SK-N-SH treated with all-trans-retinoic acid at 6 μM for 48 hours (cell line): Measurements from ENCODE around the gene FRMD4A.

Experiments used
- ATAC-seq: fragments of 200-7000 bp; cut with Tn5 transposase; 3 replicates; pipeline ENCODE4 v1.9.1; 2020; ENCODE audit warnings: mild to moderate bottlenecking, moderate library complexity
- ARNTL ChIP-seq: fragments of 450-650 bp; formaldehyde crosslinking; IDR thresholded peaks from 2 replicates; pipeline ENCODE4 v1.5.0; 2020; ENCODE audit warnings: low read depth, mild to moderate bottlenecking, moderate library complexity, borderline replicate concordance
- BACH2 ChIP-seq: fragments of 250-450 bp; sonication (Bioruptor Pico); IDR thresholded peaks from 2 replicates; pipeline ENCODE4 v1.9.0; 2021; ENCODE audit warnings: mild to moderate bottlenecking, borderline replicate concordance
- CREB5 ChIP-seq: fragments of 250-450 bp; sonication (Bioruptor Pico); IDR thresholded peaks from 2 replicates; pipeline ENCODE4 v1.5.1; 2020; ENCODE audit warnings: low read depth, mild to moderate bottlenecking, moderate library complexity
- CSDC2 ChIP-seq: fragments of 250-450 bp; sonication (Bioruptor Pico); IDR thresholded peaks from 2 replicates; pipeline ENCODE4 v1.5.0; 2020; ENCODE audit warnings: mild to moderate bottlenecking, moderate library complexity
- CSRNP3 ChIP-seq: fragments of 250-450 bp; sonication (Bioruptor Pico); IDR thresholded peaks from 2 replicates; pipeline ENCODE4 v1.5.1; 2021; ENCODE audit warnings: mild to moderate bottlenecking, moderate library complexity
- ESRRG ChIP-seq: fragments of 250-450 bp; sonication (Bioruptor Pico); IDR thresholded peaks from 2 replicates; pipeline ENCODE4 v1.6.1; 2021; ENCODE audit warnings: mild to moderate bottlenecking
- GLIS3 ChIP-seq: fragments of 250-450 bp; sonication (Bioruptor Pico); IDR thresholded peaks from 2 replicates; pipeline ENCODE4 v1.5.0; 2020; ENCODE audit warnings: mild to moderate bottlenecking, moderate library complexity
- OSR1 ChIP-seq: fragments of 250-450 bp; sonication (Bioruptor Pico); IDR thresholded peaks from 2 replicates; pipeline ENCODE4 v1.8.0; 2022; ENCODE audit warnings: moderate library complexity, mild to moderate bottlenecking, inconsistent platforms
- PPARA ChIP-seq: fragments of 250-450 bp; sonication (Bioruptor Pico); IDR thresholded peaks from 2 replicates; pipeline ENCODE4 v1.5.0; 2020; ENCODE audit warnings: mild to moderate bottlenecking, borderline replicate concordance
- RARB ChIP-seq: fragments of 250-450 bp; sonication (Bioruptor Pico); IDR thresholded peaks from 2 replicates; pipeline ENCODE4 v1.8.0; 2021; ENCODE audit warnings: mild to moderate bottlenecking, moderate library complexity
- SNAI2 ChIP-seq: fragments of 250-450 bp; sonication (Bioruptor Pico); IDR thresholded peaks from 2 replicates; pipeline ENCODE4 v1.5.0; 2020; ENCODE audit warnings: mild to moderate bottlenecking, moderate library complexity
- TCF4 ChIP-seq: fragments of 250-450 bp; sonication (Bioruptor Pico); IDR thresholded peaks from 2 replicates; pipeline ENCODE4 v1.8.0; 2021; ENCODE audit warnings: mild to moderate bottlenecking, moderate library complexity, borderline replicate concordance
- TOX ChIP-seq: fragments of 250-450 bp; sonication (Bioruptor Pico); IDR thresholded peaks from 2 replicates; pipeline ENCODE4 v1.8.0; 2021; ENCODE audit warnings: mild to moderate bottlenecking, moderate library complexity, borderline replicate concordance
- ZC3H10 ChIP-seq: fragments of 250-450 bp; sonication (Bioruptor Pico); IDR thresholded peaks from 2 replicates; pipeline ENCODE4 v1.5.1; 2021; ENCODE audit warnings: mild to moderate bottlenecking, moderate library complexity
- ZFP3 ChIP-seq: fragments of 250-450 bp; sonication (Bioruptor Pico); IDR thresholded peaks from 2 replicates; pipeline ENCODE4 v1.5.0; 2020; ENCODE audit warnings: mild to moderate bottlenecking, moderate library complexity
- ZFP30 ChIP-seq: fragments of 450-650 bp; formaldehyde crosslinking; IDR thresholded peaks from 2 replicates; pipeline ENCODE4 v1.5.0; 2022; ENCODE audit warnings: mild to moderate bottlenecking, moderate library complexity
- ZNF565 ChIP-seq: fragments of 450-650 bp; formaldehyde crosslinking; conservative IDR thresholded peaks from 2 replicates; pipeline ENCODE4 v1.5.0; 2020; ENCODE audit warnings: low read depth, mild to moderate bottlenecking, moderate library complexity
- ZNF70 ChIP-seq: fragments of 450-650 bp; formaldehyde crosslinking; IDR thresholded peaks from 2 replicates; pipeline ENCODE4 v1.5.0; 2020; ENCODE audit warnings: mild to moderate bottlenecking, moderate library complexity
- TF ChIP-seq, protein P1 (sequence below): fragments of 250-450 bp; sonication (Bioruptor Pico); IDR thresholded peaks from 2 replicates; pipeline ENCODE4 v1.8.0; 2021; ENCODE audit warnings: low read depth, mild to moderate bottlenecking, moderate library complexity, borderline replicate concordance
- TF ChIP-seq, protein P2 (sequence below): fragments of 250-450 bp; sonication (Bioruptor Pico); IDR thresholded peaks from 2 replicates; pipeline ENCODE4 v1.8.0; 2020; ENCODE audit warnings: mild to moderate bottlenecking, moderate library complexity, borderline replicate concordance
- TF ChIP-seq, protein P3 (sequence below): fragments of 250-450 bp; sonication (Bioruptor Pico); IDR thresholded peaks from 2 replicates; pipeline ENCODE4 v1.5.0; 2020; ENCODE audit warnings: mild to moderate bottlenecking, moderate library complexity

FRMD4A gene

DNA sequence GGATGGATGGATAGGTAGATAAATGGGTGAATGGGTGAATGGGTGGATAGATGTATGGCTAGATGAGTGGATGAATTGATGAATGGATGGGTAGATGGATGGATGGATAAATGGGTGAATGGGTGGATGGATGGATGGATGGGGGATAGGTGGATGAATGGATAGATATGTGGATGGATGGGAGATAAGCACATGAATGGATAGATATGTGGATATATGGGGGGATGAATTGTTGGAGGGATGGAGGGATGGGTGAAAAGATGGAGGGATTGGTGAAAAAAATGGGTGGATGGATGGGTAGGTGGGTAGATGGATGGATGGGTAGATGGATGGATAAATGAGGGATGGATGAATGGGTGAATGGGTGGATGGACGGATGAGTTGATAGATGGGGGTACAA, 196.4 kb downstream of the FRMD4A start:
- ATAC-seq: no peak
- TF ChIP-seq TOX (CRISPR knock-in tag) (no peak), ESRRG (CRISPR knock-in tag) (no peak), CSDC2 (CRISPR knock-in tag) (no peak), RARB (CRISPR knock-in tag) (no peak), ZNF70 (CRISPR knock-in tag) (no peak)
- TF ChIP-seq, protein P1, sequence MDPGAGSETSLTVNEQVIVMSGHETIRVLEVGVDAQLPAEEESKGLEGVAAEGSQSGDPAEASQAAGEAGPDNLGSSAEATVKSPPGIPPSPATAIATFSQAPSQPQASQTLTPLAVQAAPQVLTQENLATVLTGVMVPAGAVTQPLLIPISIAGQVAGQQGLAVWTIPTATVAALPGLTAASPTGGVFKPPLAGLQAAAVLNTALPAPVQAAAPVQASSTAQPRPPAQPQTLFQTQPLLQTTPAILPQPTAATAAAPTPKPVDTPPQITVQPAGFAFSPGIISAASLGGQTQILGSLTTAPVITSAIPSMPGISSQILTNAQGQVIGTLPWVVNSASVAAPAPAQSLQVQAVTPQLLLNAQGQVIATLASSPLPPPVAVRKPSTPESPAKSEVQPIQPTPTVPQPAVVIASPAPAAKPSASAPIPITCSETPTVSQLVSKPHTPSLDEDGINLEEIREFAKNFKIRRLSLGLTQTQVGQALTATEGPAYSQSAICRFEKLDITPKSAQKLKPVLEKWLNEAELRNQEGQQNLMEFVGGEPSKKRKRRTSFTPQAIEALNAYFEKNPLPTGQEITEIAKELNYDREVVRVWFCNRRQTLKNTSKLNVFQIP (CRISPR knock-in tag): no peak
- TF ChIP-seq, all 23 proteins: peak for 0

DNA sequence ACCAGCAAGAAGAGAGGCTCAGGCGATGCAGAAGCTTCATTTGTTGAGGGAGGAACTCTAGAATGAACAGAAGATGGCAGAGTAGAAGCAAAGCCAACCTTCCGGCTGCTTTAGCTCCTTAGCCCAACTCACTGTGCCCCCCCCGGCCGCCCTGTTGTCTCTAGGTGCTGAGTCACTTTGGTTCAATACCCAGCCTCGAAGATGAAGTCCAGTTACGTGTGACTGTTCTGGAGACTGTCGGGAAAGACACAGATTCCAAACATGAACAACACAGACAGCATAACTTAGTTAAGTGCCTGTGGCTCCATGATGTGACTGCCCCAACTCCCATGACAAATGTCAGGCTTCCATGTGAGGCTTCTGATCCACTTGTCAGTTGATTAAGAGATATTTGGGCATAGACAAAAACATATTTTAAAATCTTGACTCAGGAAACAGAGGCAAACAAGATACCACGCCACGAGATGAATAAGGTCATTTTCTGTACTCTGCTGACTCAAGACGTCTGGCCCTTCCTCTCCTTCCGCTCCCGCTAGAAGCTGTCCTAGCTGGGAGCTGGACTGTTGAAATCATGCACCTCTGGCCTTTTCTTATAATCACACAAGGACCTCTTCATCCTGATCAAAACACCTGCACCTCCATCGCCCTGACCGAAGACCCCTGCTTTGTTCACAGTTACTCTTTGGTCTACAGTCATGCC, 199.3 kb downstream of the FRMD4A start:
- TF ChIP-seq BACH2 (CRISPR knock-in tag) (no peak), TCF4 (CRISPR knock-in tag) (no peak), ZFP3 (CRISPR knock-in tag) (no peak), CREB5 (CRISPR knock-in tag) (no peak), PPARA (CRISPR knock-in tag) (no peak), GLIS3 (CRISPR knock-in tag) (no peak), SNAI2 (no peak)
- TF ChIP-seq, protein P2, sequence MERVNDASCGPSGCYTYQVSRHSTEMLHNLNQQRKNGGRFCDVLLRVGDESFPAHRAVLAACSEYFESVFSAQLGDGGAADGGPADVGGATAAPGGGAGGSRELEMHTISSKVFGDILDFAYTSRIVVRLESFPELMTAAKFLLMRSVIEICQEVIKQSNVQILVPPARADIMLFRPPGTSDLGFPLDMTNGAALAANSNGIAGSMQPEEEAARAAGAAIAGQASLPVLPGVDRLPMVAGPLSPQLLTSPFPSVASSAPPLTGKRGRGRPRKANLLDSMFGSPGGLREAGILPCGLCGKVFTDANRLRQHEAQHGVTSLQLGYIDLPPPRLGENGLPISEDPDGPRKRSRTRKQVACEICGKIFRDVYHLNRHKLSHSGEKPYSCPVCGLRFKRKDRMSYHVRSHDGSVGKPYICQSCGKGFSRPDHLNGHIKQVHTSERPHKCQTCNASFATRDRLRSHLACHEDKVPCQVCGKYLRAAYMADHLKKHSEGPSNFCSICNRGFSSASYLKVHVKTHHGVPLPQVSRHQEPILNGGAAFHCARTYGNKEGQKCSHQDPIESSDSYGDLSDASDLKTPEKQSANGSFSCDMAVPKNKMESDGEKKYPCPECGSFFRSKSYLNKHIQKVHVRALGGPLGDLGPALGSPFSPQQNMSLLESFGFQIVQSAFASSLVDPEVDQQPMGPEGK (CRISPR knock-in tag): no peak
- TF ChIP-seq, all 23 proteins: peak for 0
- no peak for ATAC-seq

DNA sequence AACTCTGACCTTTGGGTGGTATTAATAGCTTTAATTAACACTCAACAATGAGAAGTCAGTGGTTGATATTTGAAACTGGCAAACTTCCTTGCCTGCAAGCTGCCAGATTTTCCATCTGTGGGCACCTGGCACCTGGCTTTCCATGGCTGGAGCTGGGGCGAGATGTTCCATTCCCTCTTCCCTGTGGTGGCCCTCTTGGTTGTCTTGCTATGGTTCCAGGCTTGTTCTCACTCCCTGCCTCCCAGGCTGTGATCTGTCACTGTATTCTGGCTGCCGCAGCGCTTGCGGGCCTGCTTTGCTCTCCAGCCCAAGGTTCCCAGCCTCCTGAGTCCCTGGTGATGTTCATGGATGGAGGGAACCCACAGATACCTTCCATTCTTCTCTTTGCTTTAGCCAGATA, 201.0 kb downstream of the FRMD4A start:
- ATAC-seq: no peak

More for the DNA sequence above, 201.0 kb downstream of the FRMD4A start:
- TF ChIP-seq ZFP30 (CRISPR knock-in tag) (no peak), ZC3H10 (CRISPR knock-in tag) (no peak), OSR1 (CRISPR knock-in tag) (no peak), CSRNP3 (CRISPR knock-in tag) (no peak), CREB5 (CRISPR knock-in tag) (no peak), TOX (CRISPR knock-in tag) (no peak), PPARA (CRISPR knock-in tag) (no peak), ESRRG (CRISPR knock-in tag) (no peak), ZNF70 (CRISPR knock-in tag) (no peak), RARB (CRISPR knock-in tag) (no peak), SNAI2 (no peak), CSDC2 (CRISPR knock-in tag) (no peak), ZNF565 (CRISPR knock-in tag) (no peak), ARNTL (no peak), GLIS3 (CRISPR knock-in tag) (no peak), BACH2 (CRISPR knock-in tag) (no peak), TCF4 (CRISPR knock-in tag) (no peak)
- TF ChIP-seq, protein P2 (CRISPR knock-in tag): no peak
- TF ChIP-seq, protein P3, sequence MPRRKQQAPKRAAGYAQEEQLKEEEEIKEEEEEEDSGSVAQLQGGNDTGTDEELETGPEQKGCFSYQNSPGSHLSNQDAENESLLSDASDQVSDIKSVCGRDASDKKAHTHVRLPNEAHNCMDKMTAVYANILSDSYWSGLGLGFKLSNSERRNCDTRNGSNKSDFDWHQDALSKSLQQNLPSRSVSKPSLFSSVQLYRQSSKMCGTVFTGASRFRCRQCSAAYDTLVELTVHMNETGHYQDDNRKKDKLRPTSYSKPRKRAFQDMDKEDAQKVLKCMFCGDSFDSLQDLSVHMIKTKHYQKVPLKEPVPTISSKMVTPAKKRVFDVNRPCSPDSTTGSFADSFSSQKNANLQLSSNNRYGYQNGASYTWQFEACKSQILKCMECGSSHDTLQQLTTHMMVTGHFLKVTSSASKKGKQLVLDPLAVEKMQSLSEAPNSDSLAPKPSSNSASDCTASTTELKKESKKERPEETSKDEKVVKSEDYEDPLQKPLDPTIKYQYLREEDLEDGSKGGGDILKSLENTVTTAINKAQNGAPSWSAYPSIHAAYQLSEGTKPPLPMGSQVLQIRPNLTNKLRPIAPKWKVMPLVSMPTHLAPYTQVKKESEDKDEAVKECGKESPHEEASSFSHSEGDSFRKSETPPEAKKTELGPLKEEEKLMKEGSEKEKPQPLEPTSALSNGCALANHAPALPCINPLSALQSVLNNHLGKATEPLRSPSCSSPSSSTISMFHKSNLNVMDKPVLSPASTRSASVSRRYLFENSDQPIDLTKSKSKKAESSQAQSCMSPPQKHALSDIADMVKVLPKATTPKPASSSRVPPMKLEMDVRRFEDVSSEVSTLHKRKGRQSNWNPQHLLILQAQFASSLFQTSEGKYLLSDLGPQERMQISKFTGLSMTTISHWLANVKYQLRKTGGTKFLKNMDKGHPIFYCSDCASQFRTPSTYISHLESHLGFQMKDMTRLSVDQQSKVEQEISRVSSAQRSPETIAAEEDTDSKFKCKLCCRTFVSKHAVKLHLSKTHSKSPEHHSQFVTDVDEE: no peak
- TF ChIP-seq, protein P1 (CRISPR knock-in tag): no peak
